GM19328 (cell line): ENCODE data around the gene KRT82.
"Not testable (repeated sequence)": the region's sequence is repeated elsewhere in the genome, so short reads cannot be mapped to it uniquely, and the experiment has no call there.

Experiments used
- ATAC-seq: cut with Tn5 transposase; IDR thresholded peaks from one replicate; pipeline ENCODE4 v1.9.1; 2021; ENCODE audit warnings: mild to moderate bottlenecking, moderate library complexity; ENCODE audit not compliant: unreplicated experiment

The KRT82 gene

DNA sequence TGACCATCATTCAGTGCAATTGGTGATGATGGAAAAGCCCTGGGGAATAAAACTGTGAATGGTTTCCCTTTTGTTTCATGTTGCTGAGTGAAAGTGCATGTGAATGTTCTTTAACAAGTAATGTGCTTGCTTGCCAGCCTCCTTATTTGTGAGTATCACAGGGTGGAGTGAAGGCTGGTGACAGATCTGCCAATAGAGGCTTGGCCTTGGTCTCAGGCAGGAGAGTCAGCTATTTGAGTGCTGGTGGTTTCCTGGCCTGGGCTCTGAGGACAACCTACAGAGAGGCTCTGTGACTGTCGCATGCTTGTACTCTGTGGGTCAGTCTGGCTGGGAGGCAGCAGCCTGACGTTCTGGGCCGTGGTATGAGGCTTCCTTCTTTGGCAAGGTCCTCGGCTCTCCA lies 59.5 kb downstream of the KRT82 start:
- ATAC-seq, result no peak

DNA sequence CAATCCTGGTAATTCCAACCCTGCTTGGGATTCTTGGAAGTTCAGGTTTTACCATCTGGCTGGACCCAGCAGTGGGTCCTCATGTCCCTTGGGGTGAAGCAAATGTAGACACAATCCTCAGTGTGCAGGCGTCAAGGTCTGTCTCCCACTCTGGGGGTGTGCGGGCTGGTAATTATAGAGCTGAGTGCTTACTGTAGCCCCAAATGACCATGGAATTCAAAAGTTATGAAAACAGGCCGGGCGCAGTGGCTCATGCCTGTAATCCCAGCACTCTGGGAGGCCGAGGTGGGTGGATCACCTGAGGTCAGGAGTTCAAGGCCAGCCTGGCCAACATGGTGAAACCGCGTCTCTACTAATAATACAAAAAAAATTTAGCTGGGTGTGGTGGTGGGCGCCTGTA lies 61.1 kb downstream of the KRT82 start:
- ATAC-seq, result not testable (repeated sequence)

DNA sequence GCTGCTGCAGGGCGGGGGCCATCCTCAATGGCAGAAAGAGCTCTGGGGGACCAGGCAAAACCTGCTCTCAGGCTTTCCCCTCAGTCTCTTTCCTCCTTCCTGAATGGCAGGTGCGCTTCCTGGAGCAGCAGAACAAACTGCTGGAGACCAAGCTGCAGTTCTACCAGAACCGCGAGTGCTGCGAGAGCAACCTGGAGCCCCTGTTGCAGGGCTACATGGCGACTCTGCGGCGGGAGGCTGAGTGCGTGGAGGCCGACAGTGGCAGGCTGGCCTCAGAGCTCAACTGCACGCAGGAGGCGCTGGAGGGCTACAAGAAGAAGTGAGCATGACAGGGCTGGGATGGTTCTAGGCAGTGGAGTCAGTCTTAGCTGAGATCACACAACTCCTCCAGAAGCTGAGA lies 62.0 kb downstream of the KRT82 start:
- no peak for ATAC-seq
